Activated CD8-positive, alpha-beta memory T cell treated with anti-CD3 and anti-CD28 coated beads, Interleukin-2, amount 10 ng/mL, durations not matched to agents 7 days and 5 days (primary cell): ENCODE measurements around the gene NPAS3. TPM values are rescaled to one million over a fixed set of nuclear protein-coding genes. Genes with fewer than 3 reads are reported as not detected.

ENCODE experiments used
- ATAC-seq: fragments of 150-1000 bp; cut with Tn5 transposase; one replicate; pipeline ENCODE4 v1.10.0; 2021; ENCODE audit warnings: moderate library complexity
- CTCF ChIA-PET: fragments of 350-600 bp; sonication (Branson Sonifier 250); formaldehyde crosslinking; loops from one replicate; lab custom pipeline; 2021; ENCODE audit warnings: antibody characterized with exemption; lab: Charles Lee
- DNase-seq: peaks from one replicate; pipeline ENCODE4 v3.0.0-alpha.2; 2020
- H3K27ac Mint-ChIP-seq: one replicate; pipeline ENCODE4 v1.8.0; 2021; ENCODE audit warnings: mild to moderate bottlenecking, mixed read lengths
- H3K27me3 Mint-ChIP-seq: one replicate; pipeline ENCODE4 v1.8.0; 2021; ENCODE audit warnings: mixed read lengths
- H3K36me3 Mint-ChIP-seq: one replicate; pipeline ENCODE4 v1.8.0; 2021; ENCODE audit warnings: mild to moderate bottlenecking, mixed read lengths
- H3K4me1 Mint-ChIP-seq: one replicate; pipeline ENCODE4 v1.8.0; 2021; ENCODE audit warnings: mixed read lengths
- H3K4me3 Mint-ChIP-seq: one replicate; pipeline ENCODE4 v1.8.0; 2021; ENCODE audit warnings: mild to moderate bottlenecking, moderate library complexity, mixed read lengths
- H3K9me3 Mint-ChIP-seq: one replicate; pipeline ENCODE4 v1.8.0; 2022; ENCODE audit warnings: low read depth, mixed read lengths
- total RNA-seq, 2 experiments: library from RNA; stranded (reverse); gene quantifications; one replicate each; pipeline ENCODE4 v1.2.3, GENCODE V29; 2021

The NPAS3 gene
- total RNA-seq, 2 experiments from 2014 or later: not detected

- Mint-ChIP-seq H3K4me3 (no peak overlapping the region), H3K4me1 (no peaks in the 10 kb centered on the region), H3K27me3 (no peaks in the 10 kb centered on the region), H3K9me3 (no peaks in the 10 kb centered on the region), H3K36me3 (no peaks in the 10 kb centered on the region), H3K27ac (no peak overlapping the region)
- no peak for ATAC-seq
- CTCF ChIA-PET: no interaction called here
- DNase-seq: no peak
Measured at GRCh38 chr14:32968972-32969544, 30.4 kb downstream of the NPAS3 start.

DNA sequence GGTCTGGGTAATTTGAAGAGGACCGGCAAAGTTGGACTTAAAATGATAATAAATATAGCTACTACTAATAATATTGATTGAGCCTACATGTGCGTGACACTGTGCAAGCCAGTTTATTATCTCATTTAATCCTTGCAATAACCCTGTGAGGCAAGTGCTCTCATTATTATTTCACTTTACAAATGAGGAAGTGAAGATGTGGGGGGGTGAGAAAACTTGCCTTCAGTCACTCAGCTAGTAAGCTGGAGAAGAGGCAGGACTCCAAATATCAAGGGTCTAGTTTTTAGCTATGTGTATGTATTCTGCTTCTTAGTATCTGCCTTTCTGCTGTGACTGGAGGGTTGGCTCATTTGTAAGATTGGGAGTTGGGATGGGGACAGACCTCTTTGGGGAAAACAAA lies 39.2 kb downstream of the NPAS3 start:
- Mint-ChIP-seq H3K4me3 (no peak overlapping the region), H3K9me3 (no peaks in the 10 kb centered on the region), H3K27me3 (no peaks in the 10 kb centered on the region), H3K27ac (no peak overlapping the region), H3K36me3 (no peaks in the 10 kb centered on the region), H3K4me1 (no peaks in the 10 kb centered on the region)
- no peak for DNase-seq
- CTCF ChIA-PET: interaction anchor here (1.0 kb wide), 1 partner anchor 12 kb away, joined by 3 read pairs; no protein-coding TSS in a partner anchor
- no peak for ATAC-seq

GRCh38 chr14:32978691-32979255 lies 40.1 kb downstream of the NPAS3 start:
- CTCF ChIA-PET: interaction anchor here (1.0 kb wide), 1 partner anchor 11 kb away, joined by 3 read pairs; no protein-coding TSS in a partner anchor
- H3K27me3 Mint-ChIP-seq: no peaks in the 10 kb centered on the region

GRCh38 chr14:32980178-32980901 lies 41.7 kb downstream of the NPAS3 start:
- Mint-ChIP-seq H3K27ac (no peak overlapping the region), H3K27me3 (no peaks in the 10 kb centered on the region), H3K36me3 (no peaks in the 10 kb centered on the region), H3K4me1 (no peaks in the 10 kb centered on the region), H3K4me3 (no peak overlapping the region), H3K9me3 (no peaks in the 10 kb centered on the region)
- DNase-seq: no peak
- CTCF ChIA-PET: no interaction called here
- no peak for ATAC-seq

More at GRCh38 chr14:32978691-32979255, 40.1 kb downstream of the NPAS3 start:
- Mint-ChIP-seq H3K4me3 (no peak overlapping the region), H3K27ac (no peak overlapping the region), H3K36me3 (no peaks in the 10 kb centered on the region), H3K4me1 (no peaks in the 10 kb centered on the region), H3K9me3 (no peaks in the 10 kb centered on the region)
- ATAC-seq (no peak), DNase-seq (no peak)

DNA sequence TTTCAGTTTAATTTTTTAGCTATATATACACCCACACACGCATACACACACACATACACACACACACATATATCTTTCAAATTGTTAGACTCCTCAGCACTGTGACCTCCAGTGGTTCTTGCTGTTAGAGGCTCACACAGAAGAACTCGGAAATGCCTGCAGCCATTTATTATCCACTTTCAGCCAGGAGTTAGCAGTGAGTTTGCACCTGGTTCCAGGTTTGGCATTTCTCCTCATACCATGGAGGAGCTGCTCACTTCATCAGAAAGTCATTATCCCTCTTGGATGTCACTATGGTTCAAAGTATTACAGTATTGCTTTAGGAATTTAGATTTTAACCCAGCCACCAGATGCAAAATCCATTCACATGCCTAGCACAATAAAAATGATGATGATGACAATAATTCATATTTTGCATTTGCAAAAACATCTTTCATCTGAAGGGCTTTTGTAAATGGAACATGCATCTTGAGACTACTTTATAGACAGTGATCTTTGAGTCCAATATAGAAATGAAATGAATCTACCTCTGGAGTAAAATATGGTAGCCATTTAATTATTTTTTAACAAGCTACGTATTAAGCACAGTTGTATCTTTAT lies 42.3 kb downstream of the NPAS3 start:
- CTCF ChIA-PET: no interaction called here
- H3K9me3 Mint-ChIP-seq: no peaks in the 10 kb centered on the region
- no peaks in the 10 kb centered on the region for H3K27me3 Mint-ChIP-seq
- no peaks in the 10 kb centered on the region for H3K36me3 Mint-ChIP-seq
- DNase-seq (no peak), ATAC-seq (no peak)
- H3K4me1 Mint-ChIP-seq: no peaks in the 10 kb centered on the region
- H3K27ac Mint-ChIP-seq: no peak overlapping the region
- no peak overlapping the region for H3K4me3 Mint-ChIP-seq

DNA sequence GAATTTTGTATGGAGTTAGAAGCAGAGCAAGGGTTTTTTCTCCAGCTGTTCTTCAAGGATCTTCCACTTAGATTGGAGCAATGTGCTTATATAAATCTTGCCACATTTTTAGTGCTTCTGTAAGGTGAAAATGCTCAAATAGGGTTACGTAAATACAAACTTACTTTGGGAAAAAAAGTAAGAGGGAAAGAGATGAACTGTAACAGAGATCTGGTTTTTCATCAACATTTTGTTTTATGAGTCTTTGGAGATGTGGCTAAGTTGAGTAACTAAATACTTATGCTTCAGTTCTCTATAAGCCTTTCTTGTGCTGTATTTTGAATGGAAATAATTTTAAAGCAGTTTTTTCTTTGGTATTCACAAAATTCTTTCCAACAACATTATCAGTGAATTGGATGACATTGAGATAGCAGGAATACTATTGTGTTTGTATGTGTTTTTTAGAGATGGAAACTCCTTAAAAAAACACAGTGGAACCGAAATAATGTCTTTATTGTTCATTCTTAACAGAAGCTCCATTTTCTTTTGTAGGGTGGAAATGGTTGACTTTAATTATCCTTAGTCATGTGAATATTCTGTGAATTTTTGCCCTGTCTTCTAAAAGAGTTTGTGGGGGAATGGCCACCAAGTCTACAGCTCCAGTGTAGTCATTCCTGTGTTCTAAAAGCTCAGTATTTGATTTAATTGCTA lies 45.7 kb downstream of the NPAS3 start:
- Mint-ChIP-seq H3K9me3 (peaks cover 5% of the 10 kb centered on the region), H3K4me3 (no peak overlapping the region), H3K27ac (no peak overlapping the region), H3K27me3 (no peaks in the 10 kb centered on the region), H3K36me3 (no peaks in the 10 kb centered on the region), H3K4me1 (no peaks in the 10 kb centered on the region)
- no peak for DNase-seq
- ATAC-seq: no peak
- CTCF ChIA-PET: no interaction called here

DNA sequence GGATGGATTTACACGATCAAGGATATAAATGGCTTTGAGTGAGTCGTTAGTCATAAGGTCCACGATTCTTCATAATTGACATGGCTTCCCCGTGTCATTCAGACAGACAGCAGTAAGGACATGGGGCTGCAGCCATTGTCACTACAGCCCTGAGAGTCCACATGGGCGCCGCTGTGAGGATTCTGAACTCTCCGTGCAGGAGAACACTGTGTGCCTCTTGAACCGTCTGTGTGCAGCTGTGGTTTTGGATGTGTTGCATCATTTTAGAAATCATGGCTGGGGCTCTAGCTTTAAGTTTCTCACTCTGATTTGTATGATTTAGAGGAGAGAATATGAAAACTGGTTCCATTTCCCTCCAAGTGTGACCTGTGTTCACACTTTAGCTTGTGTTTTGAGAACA lies 47.2 kb downstream of the NPAS3 start:
- CTCF ChIA-PET: no interaction called here
- H3K9me3 Mint-ChIP-seq: peaks cover 10% of the 10 kb centered on the region
- ATAC-seq: no peak
- DNase-seq: no peak
- no peaks in the 10 kb centered on the region for H3K27me3 Mint-ChIP-seq
- no peaks in the 10 kb centered on the region for H3K4me1 Mint-ChIP-seq
- no peaks in the 10 kb centered on the region for H3K36me3 Mint-ChIP-seq
- no peak overlapping the region for H3K4me3 Mint-ChIP-seq
- H3K27ac Mint-ChIP-seq: no peak overlapping the region

GRCh38 chr14:32986791-32987540 lies 48.3 kb downstream of the NPAS3 start:
- no peaks in the 10 kb centered on the region for H3K4me1 Mint-ChIP-seq
- CTCF ChIA-PET: interaction anchor here (0.6 to 0.7 kb wide), 2 partner anchors 787 to 1414 kb away, joined by 3 to 4 read pairs; no protein-coding TSS in a partner anchor
- no peaks in the 10 kb centered on the region for H3K36me3 Mint-ChIP-seq

GRCh38 chr14:32991691-32992090 lies 53.0 kb downstream of the NPAS3 start:
- Mint-ChIP-seq H3K4me3 (no peak overlapping the region), H3K4me1 (no peaks in the 10 kb centered on the region), H3K36me3 (no peaks in the 10 kb centered on the region), H3K27me3 (no peaks in the 10 kb centered on the region), H3K27ac (no peak overlapping the region), H3K9me3 (peaks cover 18% of the 10 kb centered on the region)
- CTCF ChIA-PET: no interaction called here
- ATAC-seq (no peak), DNase-seq (no peak)

More at GRCh38 chr14:32986791-32987540, 48.3 kb downstream of the NPAS3 start:
- Mint-ChIP-seq H3K9me3 (peaks cover 13% of the 10 kb centered on the region), H3K27me3 (no peaks in the 10 kb centered on the region), H3K27ac (no peak overlapping the region), H3K4me3 (no peak overlapping the region)
- ATAC-seq (no peak), DNase-seq (no peak)

DNA sequence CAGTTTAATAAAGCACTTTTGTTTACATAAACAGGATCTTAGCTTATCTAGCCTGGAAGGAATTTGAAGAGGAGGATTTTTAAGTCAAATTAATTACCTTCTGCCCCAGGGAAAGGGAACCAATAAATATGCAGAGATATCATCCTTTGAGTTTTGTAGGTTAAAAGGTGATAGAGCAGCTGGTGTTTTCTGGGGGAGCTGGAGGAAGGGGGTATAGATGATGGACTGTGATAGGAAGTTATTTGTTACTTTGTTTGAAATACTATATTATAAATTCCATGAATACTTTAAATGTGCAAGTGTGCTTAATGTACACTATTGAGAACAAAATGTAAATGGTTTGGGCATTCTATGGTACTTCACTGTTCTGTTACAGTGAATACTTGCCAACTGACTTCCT lies 55.2 kb downstream of the NPAS3 start:
- DNase-seq (no peak), ATAC-seq (no peak)
- Mint-ChIP-seq H3K36me3 (no peaks in the 10 kb centered on the region), H3K4me3 (no peak overlapping the region), H3K27ac (no peak overlapping the region), H3K27me3 (no peaks in the 10 kb centered on the region), H3K4me1 (no peaks in the 10 kb centered on the region), H3K9me3 (peaks cover 14% of the 10 kb centered on the region)
- CTCF ChIA-PET: no interaction called here

DNA sequence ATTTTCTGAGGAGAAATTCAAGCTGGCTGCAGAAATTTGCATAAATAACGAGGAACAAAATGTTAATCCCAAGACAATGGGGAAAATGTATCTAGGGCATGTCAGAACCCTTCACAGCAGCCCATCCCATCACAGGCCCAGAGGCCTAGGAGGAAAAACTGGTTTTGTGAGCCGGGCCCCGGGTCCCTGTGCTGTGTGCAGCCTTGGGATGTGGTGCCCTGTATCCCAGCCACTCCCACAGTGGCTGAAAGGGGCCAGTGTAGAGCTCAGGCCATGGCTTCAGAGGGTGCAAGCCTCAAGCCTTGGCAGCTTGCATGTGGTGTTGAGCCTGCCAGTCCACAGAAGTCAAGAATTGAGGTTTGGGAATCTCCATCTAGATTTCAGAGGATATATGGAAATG lies 57.7 kb downstream of the NPAS3 start:
- no peak for ATAC-seq
- no peak for DNase-seq
- no peaks in the 10 kb centered on the region for H3K36me3 Mint-ChIP-seq
- no peaks in the 10 kb centered on the region for H3K4me1 Mint-ChIP-seq
- H3K27ac Mint-ChIP-seq: no peak overlapping the region
- H3K27me3 Mint-ChIP-seq: no peaks in the 10 kb centered on the region
- H3K4me3 Mint-ChIP-seq: no peak overlapping the region
- CTCF ChIA-PET: no interaction called here
- H3K9me3 Mint-ChIP-seq: peaks cover 8% of the 10 kb centered on the region

GRCh38 chr14:32998433-32998832 lies 59.8 kb downstream of the NPAS3 start:
- Mint-ChIP-seq H3K36me3 (no peaks in the 10 kb centered on the region), H3K27ac (no peak overlapping the region), H3K4me1 (no peaks in the 10 kb centered on the region), H3K9me3 (peaks cover 5% of the 10 kb centered on the region), H3K4me3 (no peak overlapping the region), H3K27me3 (no peaks in the 10 kb centered on the region)
- no peak for ATAC-seq
- CTCF ChIA-PET: no interaction called here
- no peak for DNase-seq

GRCh38 chr14:33009673-33010072 lies 71.0 kb downstream of the NPAS3 start:
- ATAC-seq (no peak), DNase-seq (no peak)
- CTCF ChIA-PET: no interaction called here
- Mint-ChIP-seq H3K4me1 (no peaks in the 10 kb centered on the region), H3K9me3 (no peaks in the 10 kb centered on the region), H3K36me3 (no peaks in the 10 kb centered on the region), H3K27ac (no peak overlapping the region), H3K4me3 (no peak overlapping the region), H3K27me3 (no peaks in the 10 kb centered on the region)
